H1 (cell line): ENCODE measurements around the gene DRC7. TPM values are rescaled to one million over a fixed set of nuclear protein-coding genes. Genes with fewer than 3 reads are reported as not detected.

Experiments
- CTCF ChIA-PET: fragments of 300-600 bp; sonication (Branson Sonifier 250); formaldehyde crosslinking; loops from one replicate; lab custom pipeline; 2021; ENCODE audit not compliant: partially characterized antibody; lab: Charles Lee
- POLR2A ChIA-PET: fragments of 300-600 bp; sonication (Branson Sonifier 250); formaldehyde crosslinking; loops from one replicate; lab custom pipeline; 2021; ENCODE audit warnings: inconsistent platforms; ENCODE audit not compliant: partially characterized antibody; lab: Charles Lee
- DNase-seq, 2 experiments: peaks; one replicate each; pipeline versions ENCODE4 v3.0.0 to v3.0.0-alpha.2; 2010 to 2022; ENCODE audit warnings: low spot score in 2 of 2, low read depth in 1 of 2, mixed read lengths in 1 of 2
- FAIRE-seq: peaks from 2 replicates; lab custom pipeline; 2011; peaks lifted over from hg19 to GRCh38; lab: Jason Lieb, UNC
- H2AFZ ChIP-seq: 2 replicates; pipeline ENCODE4 v1.8.1; 2012; ENCODE audit warnings: low read length, inconsistent platforms
- H2AK5ac ChIP-seq: 2 replicates; pipeline ENCODE4 v1.6.1; 2013; ENCODE audit warnings: low read depth, low read length
- H2BK120ac ChIP-seq: replicated peaks from 2 replicates; pipeline ENCODE3; 2013; ENCODE audit warnings: low read depth, low read length, inconsistent platforms
- H2BK12ac ChIP-seq: 2 replicates; pipeline ENCODE4 v1.6.1; 2013; ENCODE audit warnings: low read depth, low read length
- H2BK15ac ChIP-seq: 2 replicates; pipeline ENCODE4 v1.6.1; 2013; ENCODE audit warnings: low read length
- H2BK20ac ChIP-seq: 2 replicates; pipeline ENCODE4 v1.6.1; 2013; ENCODE audit warnings: low read length
- H2BK5ac ChIP-seq: 2 replicates; pipeline ENCODE4 v1.6.1; 2013; ENCODE audit warnings: low read depth, low read length
- H3K14ac ChIP-seq: 2 replicates; pipeline ENCODE4 v1.6.1; 2013; ENCODE audit warnings: inconsistent platforms; ENCODE audit not compliant: insufficient read length
- H3K18ac ChIP-seq: 2 replicates; pipeline ENCODE4 v1.6.1; 2013; ENCODE audit warnings: low read length; ENCODE audit errors: extremely low read depth
- H3K23ac ChIP-seq: 2 replicates; pipeline ENCODE4 v1.6.1; 2013; ENCODE audit warnings: inconsistent platforms; ENCODE audit not compliant: insufficient read length
- H3K23me2 ChIP-seq: 2 replicates; pipeline ENCODE4 v1.6.1; 2013; ENCODE audit warnings: low read depth, low read length
- H3K27ac ChIP-seq: 2 replicates; pipeline ENCODE4 v1.6.1; 2011; ENCODE audit warnings: low read depth, low read length, inconsistent platforms
- H3K27me3 ChIP-seq, 4 experiments: replicated peaks in 1 of 4; 1 replicate in 1 of 4; 2 replicates in 3 of 4; pipeline versions ENCODE4 v1.6.1 to v1.8.1; 2011 to 2013; ENCODE audit warnings: low read length in 3 of 4, mild to moderate bottlenecking in 3 of 4, inconsistent platforms in 2 of 4, mixed read lengths in 2 of 4, moderate library complexity in 1 of 4; ENCODE audit not compliant: control insufficient read depth in 3 of 4, insufficient read depth in 3 of 4; ENCODE audit errors: extremely low read depth in 1 of 4
- H3K36me3 ChIP-seq, 4 experiments: 2 replicates each; pipeline versions ENCODE4 v1.6.1 to v1.8.1; 2011 to 2013; ENCODE audit warnings: mild to moderate bottlenecking in 4 of 4, low read length in 3 of 4, moderate library complexity in 2 of 4, control low read depth in 1 of 4, inconsistent platforms in 1 of 4; ENCODE audit not compliant: insufficient read depth in 4 of 4, control insufficient read depth in 2 of 4
- H3K4ac ChIP-seq: replicated peaks from 2 replicates; pipeline ENCODE3; 2013; ENCODE audit warnings: low read length, low read depth, mixed read lengths, inconsistent platforms; ENCODE audit not compliant: insufficient read length
- H3K4me1 ChIP-seq, 4 experiments: replicated peaks in 1 of 4; 1 replicate in 1 of 4; 2 replicates in 3 of 4; pipeline versions ENCODE4 v1.6.1 to v1.8.1; 2011 to 2013; ENCODE audit warnings: low read length in 3 of 4, inconsistent platforms in 2 of 4, mixed read lengths in 1 of 4; ENCODE audit not compliant: insufficient read depth in 4 of 4, control insufficient read depth in 3 of 4
- H3K4me2 ChIP-seq, 2 experiments: 2 replicates each; pipeline versions ENCODE4 v1.6.1 to v1.8.1; 2011 to 2013; ENCODE audit warnings: low read depth in 2 of 2, low read length in 2 of 2, control low read depth in 1 of 2, inconsistent platforms in 1 of 2, mild to moderate bottlenecking in 1 of 2; ENCODE audit not compliant: insufficient read depth in 1 of 2
- H3K4me3 ChIP-seq, 4 experiments: fragments of 200-600, 300-600 bp in 1 of 4; sonication (generic), shearing (Covaris generic), sonication (Bioruptor Twin) in 1 of 4; 2 replicates each; pipeline versions ENCODE4 v1.5.1 to v1.8.1; 2011 to 2016; ENCODE audit warnings: low read length in 4 of 4, low read depth in 3 of 4, control low read depth in 2 of 4, inconsistent platforms in 2 of 4, mild to moderate bottlenecking in 2 of 4, mixed read lengths in 1 of 4, moderate library complexity in 1 of 4; ENCODE audit not compliant: insufficient read depth in 2 of 4; ENCODE audit errors: extremely low read depth in 1 of 4
- H3K56ac ChIP-seq: replicated peaks from 2 replicates; pipeline ENCODE3; 2013; ENCODE audit warnings: low read depth, mild to moderate bottlenecking, mixed read lengths, low read length, inconsistent platforms; ENCODE audit not compliant: insufficient read length
- H3K79me1 ChIP-seq: 2 replicates; pipeline ENCODE4 v1.6.1; 2013; ENCODE audit warnings: low read depth, low read length, control low read depth
- H3K79me2 ChIP-seq, 2 experiments: 2 replicates each; pipeline versions ENCODE4 v1.6.1 to v1.8.1; 2012 to 2013; ENCODE audit warnings: low read length in 2 of 2, mild to moderate bottlenecking in 2 of 2, inconsistent platforms in 1 of 2; ENCODE audit not compliant: insufficient read depth in 2 of 2, control insufficient read depth in 1 of 2
- H3K9ac ChIP-seq, 4 experiments: replicated peaks in 1 of 4; 1 replicate in 1 of 4; 2 replicates in 3 of 4; pipeline versions ENCODE4 v1.6.1 to v1.8.1; 2011 to 2013; ENCODE audit warnings: low read depth in 3 of 4, low read length in 3 of 4, control low read depth in 2 of 4, mild to moderate bottlenecking in 2 of 4, moderate library complexity in 2 of 4, inconsistent platforms in 1 of 4; ENCODE audit errors: extremely low read depth in 1 of 4
- H3K9me3 ChIP-seq, 2 experiments: 2 replicates each; pipeline versions ENCODE4 v1.6.1 to v1.8.1; 2012 to 2013; ENCODE audit warnings: mild to moderate bottlenecking in 2 of 2, moderate library complexity in 2 of 2, control low read depth in 1 of 2, inconsistent platforms in 1 of 2, low read depth in 1 of 2, low read length in 1 of 2, mixed read lengths in 1 of 2; ENCODE audit not compliant: insufficient read depth in 2 of 2
- H4K20me1 ChIP-seq, 2 experiments: replicated peaks in 1 of 2; 2 replicates each; pipeline versions ENCODE3 to v1.8.1; 2011 to 2013; ENCODE audit warnings: inconsistent platforms in 2 of 2, low read length in 2 of 2, mild to moderate bottlenecking in 1 of 2; ENCODE audit not compliant: insufficient read depth in 2 of 2, control insufficient read depth in 1 of 2
- H4K5ac ChIP-seq: 2 replicates; pipeline ENCODE4 v1.6.1; 2013; ENCODE audit warnings: low read length, low read depth, mixed read lengths, inconsistent platforms; ENCODE audit not compliant: insufficient read length
- H4K8ac ChIP-seq: 2 replicates; pipeline ENCODE4 v1.8.0; 2013; ENCODE audit warnings: mild to moderate bottlenecking, moderate library complexity, low read length, inconsistent platforms; ENCODE audit not compliant: insufficient read depth; ENCODE audit errors: extremely low read depth
- H4K91ac ChIP-seq: replicated peaks from 2 replicates; pipeline ENCODE3; 2013; ENCODE audit warnings: low read length, mixed read lengths, inconsistent platforms; ENCODE audit not compliant: insufficient read length
- MAFK ChIP-seq: IDR thresholded peaks from 2 replicates; pipeline ENCODE4 v1.6.1; 2012; ENCODE audit warnings: low read depth, mild to moderate bottlenecking, improper control_type of control experiment, low read length
- TAF1 ChIP-seq: IDR thresholded peaks from 2 replicates; pipeline ENCODE4 v1.6.1; 2011; ENCODE audit warnings: mild to moderate bottlenecking, low read depth, low read length
- TCF12 ChIP-seq: IDR thresholded peaks from 2 replicates; pipeline ENCODE4 v1.6.1; 2011; ENCODE audit warnings: low read depth, mild to moderate bottlenecking, low read length
- TEAD4 ChIP-seq: IDR thresholded peaks from 2 replicates; pipeline ENCODE4 v1.6.1; 2012; ENCODE audit warnings: low read depth, low read length, inconsistent platforms, mixed read lengths
- whole genome bisulfite sequencing, 2 experiments: shearing (Covaris generic) in 1 of 2; methylation state at CpG; one replicate each; pipeline versions ENCODE4 v1.1.6 to v1.1.7; 2013 to 2015; ENCODE audit warnings: low lambda C conversion rate in 2 of 2, mixed read lengths in 2 of 2, inconsistent platforms in 1 of 2, low coverage in 1 of 2, missing lambda C conversion rate in 1 of 2; ENCODE audit not compliant: insufficient replicate concordance in 2 of 2, insufficient coverage in 1 of 2, insufficient read length in 1 of 2; ENCODE audit errors: extremely low coverage in 1 of 2, missing lambda C conversion rate in 1 of 2; 5-methylcytosine and 5-hydroxymethylcytosine counted together
- polyA plus RNA-seq, 7 experiments: library from polyadenylated mRNA; depleted of rRNA in 3 of 7; stranded (reverse) in 5 of 7; unstranded in 2 of 7; fragments of >200 nt in 5 of 7; fragments of 200-250 nt in 2 of 7; gene quantifications; 1 replicate in 5 of 7; 2 replicates in 1 of 7; 4 replicates in 1 of 7; pipeline versions ENCODE4 v1.2.1 to v1.2.3, GENCODE V29; 2011 to 2013; ENCODE audit warnings: missing spikeins in 2 of 7, mixed read lengths in 2 of 7
- total RNA-seq: library from RNA; stranded (reverse); fragmentation: NEBNext Ultra II Directional; extraction: Animal tissue kit (Norgen Biotek cat#: 25700); gene quantifications from 2 replicates; pipeline ENCODE4 v1.2.1, GENCODE V29; 2021
- TF ChIP-seq, protein P1 (sequence below): IDR thresholded peaks from 2 replicates; pipeline ENCODE4 v1.6.1; 2012; ENCODE audit warnings: inconsistent platforms

Gene DRC7
- total and polyA plus RNA-seq, 2 of the 8 experiments (the other 6 are each of a cell fraction or from before 2014, with no cell fraction given) = 0.14 TPM; not detected in 1

DNA sequence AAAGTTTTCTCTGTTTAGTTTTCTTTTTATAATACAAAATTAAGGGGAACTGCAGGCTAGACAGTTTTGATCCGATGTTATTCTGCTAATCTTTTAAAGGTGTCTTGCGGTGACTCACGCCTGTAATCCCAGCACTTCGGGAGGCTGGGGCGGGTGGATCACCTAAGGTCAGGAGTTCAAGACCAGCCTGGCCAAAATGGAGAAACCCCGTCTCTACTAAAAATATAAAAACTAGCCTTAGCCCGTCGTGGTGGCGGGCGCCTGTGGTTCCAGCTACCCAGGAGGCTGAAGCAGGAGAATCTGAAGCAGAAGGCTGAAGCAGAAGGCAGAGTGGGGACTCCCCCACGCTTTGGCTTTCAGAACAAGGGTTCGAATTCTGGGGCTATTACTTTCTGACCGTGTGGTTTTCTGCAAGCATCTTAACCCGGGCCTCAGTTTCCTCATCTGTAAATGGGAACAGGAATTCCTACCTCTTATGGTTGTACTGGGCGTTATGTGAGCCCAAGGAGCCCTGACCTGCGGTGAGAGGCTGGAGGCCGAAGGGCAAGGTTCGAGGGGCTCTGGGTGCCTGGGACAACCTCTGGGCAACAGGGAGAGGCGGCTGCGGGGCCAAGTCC lies 39.8 kb downstream of the DRC7 start:
- peak overlapping the region; percentile 62 for H3K56ac ChIP-seq
- ChIA-PET CTCF (interaction anchor here (1.0 to 2.8 kb wide), 9 partner anchors 10 to 172 kb away, joined by 3 to 24 read pairs (median 4); no protein-coding TSS in a partner anchor), POLR2A (interaction anchor here (0.6 to 4.2 kb wide), 18 partner anchors 9 to 159 kb away, joined by 3 to 22 read pairs (median 4); partner anchors contain the start of gene ADGRG3)
- no peak for DNase-seq
- H3K4me3 ChIP-seq = peak overlapping the region; percentile 73 to 93 (median 86)
- FAIRE-seq = no peak
- H3K27ac ChIP-seq = peak overlapping the region; percentile 89
- H3K9me3 ChIP-seq = no peaks in the 10 kb centered on the region; a peak in 1 of 4 replicates
- 71% methylated on average over 20 of the region's 20 CpGs; no CpG with 5 or more reads in 1 of the 2 experiments for WGBS, 2 experiments
- H2BK5ac ChIP-seq = peak overlapping the region; percentile 90
- no peak overlapping the region for H3K14ac ChIP-seq
- H4K20me1 ChIP-seq = no peaks in the 10 kb centered on the region
- no peaks in the 10 kb centered on the region; a peak in 1 of 4 replicates for H3K79me2 ChIP-seq
- peak overlapping the region; percentile 65 to 78 for H3K4me2 ChIP-seq
- no peaks in the 10 kb centered on the region; a peak in 1 of 7 replicates for H3K27me3 ChIP-seq
- peak overlapping the region; percentile 36 for H3K4ac ChIP-seq
- H3K18ac ChIP-seq = peak overlapping the region; percentile 85
- 0 out of 2 replicates have a peak overlapping the region, but pooled peaks have one; percentile 53 for H2AK5ac ChIP-seq
- H2BK12ac ChIP-seq = peak overlapping the region; percentile 39; the same call in 1 of the 2 replicates
- peak overlapping the region in 3 of 4 experiments; percentile 88 to 98 (median 91); a peak in 6 of 7 replicates for H3K9ac ChIP-seq
- peak overlapping the region; percentile 93; the same call in 1 of the 2 replicates for H4K8ac ChIP-seq
- H3K36me3 ChIP-seq = peaks cover 0 to 5% (median 0%) of the 10 kb centered on the region in 4 experiments; a peak in 3 of 8 replicates
- H3K23me2 ChIP-seq = peaks cover 22% of the 10 kb centered on the region; the same call in 1 of the 2 replicates
- H3K79me1 ChIP-seq = no peaks in the 10 kb centered on the region
- H3K4me1 ChIP-seq = peaks cover 0 to 15% (median 4%) of the 10 kb centered on the region in 4 experiments; a peak in 6 of 7 replicates
- no peak for TF ChIP-seq MAFK
- TF ChIP-seq, protein P1, sequence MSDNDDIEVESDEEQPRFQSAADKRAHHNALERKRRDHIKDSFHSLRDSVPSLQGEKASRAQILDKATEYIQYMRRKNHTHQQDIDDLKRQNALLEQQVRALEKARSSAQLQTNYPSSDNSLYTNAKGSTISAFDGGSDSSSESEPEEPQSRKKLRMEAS = no peak
- TF ChIP-seq TEAD4 = no peak
- no peak for TF ChIP-seq TCF12
- TF ChIP-seq TAF1 = no peak
- no peak overlapping the region for H3K23ac ChIP-seq
- no peak overlapping the region; the same call in 1 of the 2 replicates for H2AFZ ChIP-seq
- no peak overlapping the region for H2BK15ac ChIP-seq
- no peak overlapping the region for H2BK20ac ChIP-seq
- no peak overlapping the region for H2BK120ac ChIP-seq
- H4K91ac ChIP-seq = no peak overlapping the region
- peak overlapping the region; percentile 31 for H4K5ac ChIP-seq
